Measurements from ENCODE around the gene WBP11. TPM values are rescaled to one million over a fixed set of nuclear protein-coding genes. Genes with fewer than 3 reads are reported as not detected.

Gene WBP11
- total RNA-seq (ENCODE audit: low replicate concordance), result 41.6 and 53.5 TPM in 2 replicates

- peak within 1 kb of the TSS; percentile 34 for H3K27ac ChIP-seq
- no peaks in the 10 kb centered on the region for H3K27me3 Mint-ChIP-seq (ENCODE audit: insufficient read depth, low read depth)
- no peak within 1 kb of the TSS for H3K4me3 Mint-ChIP-seq
- peaks cover 6% of the 10 kb centered on the region for H4K20me1 ChIP-seq (ENCODE audit: low read depth)
- peaks cover 4% of the 10 kb centered on the region for H3F3A ChIP-seq (ENCODE audit: low read depth)
- peaks cover 66% of the 10 kb centered on the region for H3K79me2 ChIP-seq (ENCODE audit: low read depth)
- no peaks in the 10 kb centered on the region for H3K36me3 ChIP-seq
- H3K27me3 ChIP-seq, result no peaks in the 10 kb centered on the region
- H3K9me3 ChIP-seq (ENCODE audit: low read depth), result no peaks in the 10 kb centered on the region
- peak within 1 kb of the TSS; percentile 80 for H3K4me2 ChIP-seq
- peak within 1 kb of the TSS; percentile 73 for H3K4me3 ChIP-seq
- H2AFZ ChIP-seq (replicated peaks), result peak within 1 kb of the TSS; percentile 77
- no peaks in the 10 kb centered on the region for H3K9me3 Mint-ChIP-seq
- TF ChIP-seq EZH2phosphoT487 (IDR thresholded peaks at IDR 0.05) (no peak), EZH2 (IDR thresholded peaks at IDR 0.05) (no peak), CTCF (IDR thresholded peaks at IDR 0.05) (no peak)
- H3K36me3 Mint-ChIP-seq, result no peaks in the 10 kb centered on the region
- peak within 1 kb of the TSS; percentile 88 for H3K9ac ChIP-seq
- peaks cover 14% of the 10 kb centered on the region for H3K4me1 ChIP-seq
- peak; percentile 97 for DNase-seq (ENCODE audit: low spot score)
- H3K4me1 Mint-ChIP-seq, result peaks cover 12% of the 10 kb centered on the region
- H3K27ac Mint-ChIP-seq, result no peak within 1 kb of the TSS
These were observed at the start of gene WBP11, which contains the start of gene C12orf60 for GRCh38 chr12:14803011-14803829. TSS of gene WBP11 (minus strand) at chr12:14803478. CDS start at chr12:14801383, 2,095 bp downstream. TSS of gene C12orf60 (plus strand) at chr12:14803670. CDS start at chr12:14822936, 19,266 bp downstream.

DNA sequence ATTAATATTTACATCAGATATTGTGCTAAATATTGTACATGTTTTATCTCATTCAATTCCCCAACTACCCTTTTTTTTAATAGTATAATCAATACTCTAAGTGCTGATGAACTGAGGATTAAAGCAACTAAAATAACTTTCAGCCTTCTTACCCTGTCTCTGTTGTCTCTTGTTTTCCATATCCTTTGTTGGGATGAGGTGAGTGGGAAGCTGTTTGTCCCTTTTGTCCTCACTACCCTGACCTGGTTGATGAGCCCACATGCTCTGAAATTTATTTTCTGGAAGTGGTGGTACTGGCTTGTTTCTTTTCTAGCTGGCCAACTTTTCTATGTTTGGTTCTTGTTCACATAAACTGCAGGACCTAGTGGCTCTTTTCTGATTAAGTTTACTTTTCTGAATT is 49.6 kb upstream of the WBP11 start:
- Histone ChIP-seq H3K79me2 (ENCODE audit: low read depth) (no peaks in the 10 kb centered on the region), H3K27me3 (no peaks in the 10 kb centered on the region), H3K27ac (no peak overlapping the region), H3K9me3 (ENCODE audit: low read depth) (no peaks in the 10 kb centered on the region), H2AFZ (replicated peaks) (no peak overlapping the region), H3K4me2 (no peak overlapping the region), H3K4me1 (no peaks in the 10 kb centered on the region), H4K20me1 (ENCODE audit: low read depth) (no peaks in the 10 kb centered on the region), H3F3A (ENCODE audit: low read depth) (no peaks in the 10 kb centered on the region), H3K4me3 (no peak overlapping the region), H3K36me3 (no peaks in the 10 kb centered on the region), H3K9ac (no peak overlapping the region)
- peaks cover 22% of the 10 kb centered on the region for H3K4me1 Mint-ChIP-seq
- no peak for DNase-seq (ENCODE audit: low spot score)
- peaks cover 3% of the 10 kb centered on the region for H3K27me3 Mint-ChIP-seq (ENCODE audit: insufficient read depth, low read depth)
- H3K9me3 Mint-ChIP-seq, result peaks cover 8% of the 10 kb centered on the region
- no peaks in the 10 kb centered on the region for H3K36me3 Mint-ChIP-seq
- H3K4me3 Mint-ChIP-seq, result no peak overlapping the region
- TF ChIP-seq EZH2 (IDR thresholded peaks at IDR 0.05), result no peak
- no peak for TF ChIP-seq CTCF (IDR thresholded peaks at IDR 0.05)
- TF ChIP-seq EZH2phosphoT487 (IDR thresholded peaks at IDR 0.05), result no peak
- H3K27ac Mint-ChIP-seq, result no peak overlapping the region

DNA sequence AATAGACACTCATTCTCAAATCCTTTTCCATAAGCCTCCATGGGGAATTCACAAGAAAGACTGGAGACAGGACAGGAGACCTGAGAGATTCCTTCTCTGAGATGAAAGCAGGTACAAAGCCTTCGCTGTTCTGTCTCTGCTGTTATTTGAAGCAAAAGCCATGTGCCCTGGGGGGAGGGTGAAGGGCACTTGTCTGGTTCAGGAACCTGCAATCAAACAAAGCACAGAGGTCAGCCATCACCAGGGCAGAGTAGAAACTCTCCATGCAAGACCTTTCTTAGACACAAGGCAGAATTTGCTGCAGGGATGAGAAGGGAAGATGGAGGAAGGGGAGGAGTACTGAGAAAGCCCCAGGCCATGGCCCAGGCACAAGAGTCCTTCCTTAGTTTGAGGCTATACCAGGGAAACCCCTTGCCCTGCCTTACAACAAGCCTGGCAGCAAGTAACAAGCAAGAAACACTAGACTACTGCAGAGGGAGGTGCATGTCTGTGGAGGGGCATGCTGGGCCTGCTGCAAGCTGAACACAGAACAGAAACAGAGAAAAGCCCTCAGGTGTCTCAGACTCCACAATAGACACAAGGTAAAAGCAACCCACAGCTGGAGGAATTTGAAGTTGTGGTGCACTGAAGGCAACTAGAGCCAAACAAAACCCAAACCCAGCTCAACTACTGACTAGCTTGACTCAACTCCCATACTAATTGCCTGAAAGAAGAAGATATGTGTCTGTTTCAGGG is 47.8 kb upstream of the WBP11 start:
- TF ChIP-seq CTCF (IDR thresholded peaks at IDR 0.05) (no peak), EZH2phosphoT487 (IDR thresholded peaks at IDR 0.05) (no peak), EZH2 (IDR thresholded peaks at IDR 0.05) (no peak)
- Mint-ChIP-seq H3K4me1 (peaks cover 28% of the 10 kb centered on the region), H3K36me3 (no peaks in the 10 kb centered on the region), H3K27me3 (ENCODE audit: insufficient read depth, low read depth) (no peaks in the 10 kb centered on the region), H3K27ac (no peak overlapping the region), H3K4me3 (no peak overlapping the region), H3K9me3 (no peaks in the 10 kb centered on the region)
- DNase-seq (ENCODE audit: low spot score), result no peak
- Histone ChIP-seq H2AFZ (replicated peaks) (no peak overlapping the region), H3F3A (ENCODE audit: low read depth) (no peaks in the 10 kb centered on the region), H3K4me3 (no peak overlapping the region), H3K79me2 (ENCODE audit: low read depth) (no peaks in the 10 kb centered on the region), H3K4me2 (no peak overlapping the region), H3K9ac (no peak overlapping the region), H3K4me1 (no peaks in the 10 kb centered on the region), H3K9me3 (ENCODE audit: low read depth) (no peaks in the 10 kb centered on the region), H3K36me3 (no peaks in the 10 kb centered on the region), H3K27ac (no peak overlapping the region), H3K27me3 (no peaks in the 10 kb centered on the region), H4K20me1 (ENCODE audit: low read depth) (no peaks in the 10 kb centered on the region)

Data from neural progenitor cell (in vitro differentiated cells).